Fibroblast of pulmonary artery (primary cell): ENCODE measurements around the gene FTO.
A peak's percentile ranks its signal among the peaks of the same experiment; 100 is the strongest.

Experiments used
- DNase-seq: peaks from one replicate; pipeline ENCODE4 v3.0.0-alpha.2; 2010; ENCODE audit warnings: low read depth
- H3K4me3 ChIP-seq: replicated peaks from 2 replicates; pipeline ENCODE4 v1.5.1; 2011; ENCODE audit warnings: low read depth, mild to moderate bottlenecking, control low read depth, low read length, moderate library complexity
- TF ChIP-seq, protein P1 (sequence below): IDR thresholded peaks from 2 replicates; pipeline ENCODE4 v1.5.1; 2011; ENCODE audit warnings: mild to moderate bottlenecking, control low read depth, low read length, inconsistent platforms; ENCODE audit errors: missing control alignments

FTO gene

DNA sequence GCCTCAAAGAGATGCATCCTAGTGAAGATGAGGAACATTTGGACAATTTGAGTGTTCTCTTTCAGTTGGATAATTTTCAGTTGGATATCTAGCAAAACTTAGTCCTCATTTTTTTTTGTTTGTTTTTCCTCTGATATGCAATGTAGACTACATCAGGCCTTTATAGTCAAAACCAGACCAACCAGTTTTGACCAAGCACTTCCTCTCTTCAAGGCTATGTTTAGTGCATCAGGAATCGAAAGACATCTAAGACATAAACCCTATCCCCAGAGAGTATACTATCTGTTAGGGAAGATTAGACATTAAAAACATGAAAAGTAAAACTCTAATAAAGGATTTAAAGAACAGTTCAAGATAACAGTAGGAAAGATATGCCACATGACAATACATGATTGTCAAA lies 326.5 kb downstream of the FTO start:
- TF ChIP-seq, protein P1, sequence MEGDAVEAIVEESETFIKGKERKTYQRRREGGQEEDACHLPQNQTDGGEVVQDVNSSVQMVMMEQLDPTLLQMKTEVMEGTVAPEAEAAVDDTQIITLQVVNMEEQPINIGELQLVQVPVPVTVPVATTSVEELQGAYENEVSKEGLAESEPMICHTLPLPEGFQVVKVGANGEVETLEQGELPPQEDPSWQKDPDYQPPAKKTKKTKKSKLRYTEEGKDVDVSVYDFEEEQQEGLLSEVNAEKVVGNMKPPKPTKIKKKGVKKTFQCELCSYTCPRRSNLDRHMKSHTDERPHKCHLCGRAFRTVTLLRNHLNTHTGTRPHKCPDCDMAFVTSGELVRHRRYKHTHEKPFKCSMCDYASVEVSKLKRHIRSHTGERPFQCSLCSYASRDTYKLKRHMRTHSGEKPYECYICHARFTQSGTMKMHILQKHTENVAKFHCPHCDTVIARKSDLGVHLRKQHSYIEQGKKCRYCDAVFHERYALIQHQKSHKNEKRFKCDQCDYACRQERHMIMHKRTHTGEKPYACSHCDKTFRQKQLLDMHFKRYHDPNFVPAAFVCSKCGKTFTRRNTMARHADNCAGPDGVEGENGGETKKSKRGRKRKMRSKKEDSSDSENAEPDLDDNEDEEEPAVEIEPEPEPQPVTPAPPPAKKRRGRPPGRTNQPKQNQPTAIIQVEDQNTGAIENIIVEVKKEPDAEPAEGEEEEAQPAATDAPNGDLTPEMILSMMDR, result no peak
- DNase-seq, result no peak
- no peak overlapping the region for H3K4me3 ChIP-seq

DNA sequence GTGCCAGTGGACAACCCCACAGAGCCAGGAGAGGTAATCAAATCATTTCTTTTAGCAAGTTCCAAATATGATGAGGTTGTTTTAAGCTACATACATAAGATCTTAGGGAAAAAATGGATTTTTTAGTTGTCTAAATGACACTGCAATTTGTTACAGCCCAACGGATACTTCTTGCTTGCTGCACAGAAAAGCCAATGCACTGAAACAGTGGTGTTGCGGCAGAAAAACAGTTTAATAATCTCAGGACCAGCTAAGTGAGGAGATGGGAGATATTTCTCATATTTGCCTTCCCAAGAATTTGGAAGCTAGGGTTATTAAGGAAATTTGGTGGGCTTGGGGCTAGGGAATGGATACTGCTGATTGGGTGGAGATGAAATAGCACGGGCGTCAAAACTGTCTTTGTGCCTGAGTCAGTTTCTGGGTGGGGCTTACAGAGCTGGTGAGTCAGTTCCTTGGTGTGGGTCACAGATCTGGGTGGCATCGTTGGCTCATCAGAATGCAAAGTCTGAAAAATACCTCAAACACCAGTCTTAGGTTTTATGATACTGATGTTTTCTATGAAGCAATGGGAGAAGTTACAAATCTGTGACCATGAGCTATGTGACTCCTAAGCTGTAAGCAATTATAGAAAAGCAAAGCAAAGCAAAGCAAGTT lies 327.3 kb downstream of the FTO start:
- no peak overlapping the region for H3K4me3 ChIP-seq
- TF ChIP-seq, protein P1, result no peak

DNA sequence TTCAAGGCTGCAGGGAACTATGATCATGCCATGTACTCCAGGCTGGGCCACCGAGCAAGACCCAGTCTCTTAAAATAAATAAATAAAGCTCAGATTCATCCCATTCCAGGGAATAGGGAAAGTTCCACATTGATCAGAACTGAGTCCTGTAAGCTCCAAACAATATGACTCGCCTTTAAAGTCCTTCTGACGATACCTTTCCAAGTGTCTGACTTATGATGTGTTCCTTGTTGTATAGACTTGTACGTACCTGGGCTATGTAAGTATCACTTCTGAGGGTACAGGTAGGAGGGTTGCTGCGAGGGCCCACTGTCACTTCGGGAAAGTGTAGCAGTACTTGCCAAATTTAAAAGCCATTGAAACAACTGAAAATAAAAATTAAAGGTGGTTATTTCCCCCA lies 329.8 kb downstream of the FTO start:
- H3K4me3 ChIP-seq, result no peak overlapping the region
- no peak for DNase-seq
- TF ChIP-seq, protein P1, result no peak

More for the DNA sequence above, 327.3 kb downstream of the FTO start:
- DNase-seq, result peak; percentile 16

DNA sequence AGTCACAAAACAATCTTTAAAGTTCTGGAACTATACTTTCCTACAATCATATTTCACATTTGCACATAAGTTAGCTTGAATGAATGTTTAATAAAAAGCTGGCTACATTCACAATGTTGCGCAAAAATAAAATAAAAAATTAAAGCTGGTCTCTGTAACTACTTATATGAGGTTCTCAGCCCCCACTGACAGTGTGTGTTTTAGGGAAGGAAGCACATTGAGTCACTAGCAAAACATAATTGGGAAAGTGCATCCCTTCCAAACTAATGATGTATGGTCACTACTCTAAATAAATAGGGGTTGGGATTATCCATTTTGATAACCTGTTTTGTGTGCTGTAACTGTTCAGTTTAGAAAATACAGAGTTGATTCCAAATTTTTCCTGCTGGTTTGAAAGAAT lies 330.7 kb downstream of the FTO start:
- TF ChIP-seq, protein P1, result no peak
- no peak overlapping the region for H3K4me3 ChIP-seq
- DNase-seq, result peak; percentile 16

DNA sequence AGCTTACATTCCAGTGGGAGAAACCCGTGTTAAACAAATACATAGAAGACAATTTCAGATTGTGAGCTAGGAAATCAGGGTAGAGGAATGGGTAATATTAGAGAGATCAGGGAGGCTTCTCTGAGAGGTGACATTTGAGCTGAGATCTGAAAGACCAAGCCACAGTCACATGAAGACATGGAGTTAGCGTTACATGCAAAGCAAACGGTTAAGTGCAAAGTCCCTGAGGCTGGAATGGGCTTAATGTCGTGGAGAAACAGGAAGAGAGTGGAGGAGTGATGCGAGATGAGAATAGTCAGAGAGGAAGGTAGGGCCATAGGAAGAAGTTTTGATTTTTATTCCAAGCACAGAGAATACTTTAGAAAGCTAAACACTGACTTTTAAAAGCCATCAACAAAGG lies 336.5 kb downstream of the FTO start:
- no peak for DNase-seq
- TF ChIP-seq, protein P1, result no peak
- H3K4me3 ChIP-seq, result no peak overlapping the region

DNA sequence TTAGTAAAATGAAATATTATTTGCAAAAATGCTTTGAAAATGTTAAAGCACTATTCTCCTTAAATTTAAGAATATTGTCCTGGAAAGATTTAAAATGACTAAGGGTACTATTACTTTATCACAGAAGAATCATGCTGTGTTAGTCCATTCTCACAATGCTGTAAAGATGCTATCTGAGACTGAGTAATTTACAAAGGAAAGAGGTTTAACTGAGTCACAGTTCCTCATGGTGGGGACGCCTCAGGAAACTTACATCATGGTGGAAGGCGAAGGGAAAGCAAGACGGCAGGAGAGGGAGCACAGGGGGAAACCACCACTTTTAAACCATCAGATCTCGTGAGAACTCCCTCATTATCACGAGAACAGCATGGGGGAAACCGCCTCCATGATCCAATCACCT lies 337.0 kb downstream of the FTO start:
- no peak for DNase-seq
- TF ChIP-seq, protein P1, result no peak
- H3K4me3 ChIP-seq, result no peak overlapping the region
